Uterus (tissue), 2 donors: Measurements from ENCODE around the gene DMPK.

Experiments
- POLR2A ChIP-seq, 2 donors: fragments of 450-650 bp; IDR thresholded peaks; one replicate each; pipeline ENCODE4 v1.6.1; 2016; ENCODE audit warnings: antibody characterized with exemption in 2 of 2, mild to moderate bottlenecking in 1 of 2, moderate library complexity in 1 of 2
- TF ChIP-seq, protein P1 (sequence below), 4 experiments: fragments of 200-600 bp in 2 of 4; fragments of 450-650 bp in 2 of 4; sonication (generic) in 2 of 4; IDR thresholded peaks; one replicate each; pipeline ENCODE4 v1.5.1; 2016 to 2019; ENCODE audit warnings: antibody characterized with exemption in 4 of 4, mild to moderate bottlenecking in 2 of 4, moderate library complexity in 1 of 4

DNA sequence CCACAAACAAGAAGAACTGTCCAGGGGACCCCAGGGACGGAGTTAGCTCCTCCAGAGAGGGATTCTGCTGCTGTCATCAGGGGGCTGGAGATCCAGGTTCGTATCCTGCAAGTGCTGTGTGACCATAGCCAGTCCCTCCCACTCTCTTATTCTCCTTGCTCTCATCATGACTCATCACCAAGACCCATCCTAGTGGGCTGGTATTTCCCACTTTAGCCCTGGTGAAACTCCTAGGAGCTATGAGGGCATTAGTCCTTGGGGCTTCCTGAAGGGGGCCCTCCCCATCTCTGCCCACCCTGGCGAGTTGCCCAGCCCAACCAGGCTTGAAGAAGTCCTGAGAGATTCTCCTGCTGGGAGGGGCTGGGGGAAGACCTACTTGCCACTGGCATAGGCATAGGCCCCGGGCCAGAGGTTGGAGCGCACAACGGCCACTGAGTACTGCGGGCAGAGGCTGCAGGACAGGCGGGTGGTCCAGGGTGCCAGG lies 17.8 kb upstream of the DMPK start:
- TF ChIP-seq, protein P1, sequence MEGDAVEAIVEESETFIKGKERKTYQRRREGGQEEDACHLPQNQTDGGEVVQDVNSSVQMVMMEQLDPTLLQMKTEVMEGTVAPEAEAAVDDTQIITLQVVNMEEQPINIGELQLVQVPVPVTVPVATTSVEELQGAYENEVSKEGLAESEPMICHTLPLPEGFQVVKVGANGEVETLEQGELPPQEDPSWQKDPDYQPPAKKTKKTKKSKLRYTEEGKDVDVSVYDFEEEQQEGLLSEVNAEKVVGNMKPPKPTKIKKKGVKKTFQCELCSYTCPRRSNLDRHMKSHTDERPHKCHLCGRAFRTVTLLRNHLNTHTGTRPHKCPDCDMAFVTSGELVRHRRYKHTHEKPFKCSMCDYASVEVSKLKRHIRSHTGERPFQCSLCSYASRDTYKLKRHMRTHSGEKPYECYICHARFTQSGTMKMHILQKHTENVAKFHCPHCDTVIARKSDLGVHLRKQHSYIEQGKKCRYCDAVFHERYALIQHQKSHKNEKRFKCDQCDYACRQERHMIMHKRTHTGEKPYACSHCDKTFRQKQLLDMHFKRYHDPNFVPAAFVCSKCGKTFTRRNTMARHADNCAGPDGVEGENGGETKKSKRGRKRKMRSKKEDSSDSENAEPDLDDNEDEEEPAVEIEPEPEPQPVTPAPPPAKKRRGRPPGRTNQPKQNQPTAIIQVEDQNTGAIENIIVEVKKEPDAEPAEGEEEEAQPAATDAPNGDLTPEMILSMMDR (IDR thresholded peaks at IDR 0.05), result no peak
- no peak for TF ChIP-seq POLR2A (IDR thresholded peaks at IDR 0.05)
